Forelimb muscle (tissue), 1 donor: ENCODE measurements around the gene RPS6KB1. TPM values are rescaled to one million over a fixed set of nuclear protein-coding genes. Genes with fewer than 3 reads are reported as not detected.
"Not testable (repeated sequence)": the region's sequence is repeated elsewhere in the genome, so short reads cannot be mapped to it uniquely, and the experiment has no call there.

Experiments
- DNase-seq: peaks from one replicate; pipeline ENCODE4 v3.0.0-alpha.2; 2013; ENCODE audit warnings: low read depth
- polyA plus RNA-seq: library from polyadenylated mRNA; unstranded; fragments of 120-200 nt; gene quantifications from one replicate; pipeline ENCODE4 v1.2.1, GENCODE V29; 2013; ENCODE audit not compliant: insufficient read length

RPS6KB1 gene
- polyA plus RNA-seq, result 36.1 TPM

DNA sequence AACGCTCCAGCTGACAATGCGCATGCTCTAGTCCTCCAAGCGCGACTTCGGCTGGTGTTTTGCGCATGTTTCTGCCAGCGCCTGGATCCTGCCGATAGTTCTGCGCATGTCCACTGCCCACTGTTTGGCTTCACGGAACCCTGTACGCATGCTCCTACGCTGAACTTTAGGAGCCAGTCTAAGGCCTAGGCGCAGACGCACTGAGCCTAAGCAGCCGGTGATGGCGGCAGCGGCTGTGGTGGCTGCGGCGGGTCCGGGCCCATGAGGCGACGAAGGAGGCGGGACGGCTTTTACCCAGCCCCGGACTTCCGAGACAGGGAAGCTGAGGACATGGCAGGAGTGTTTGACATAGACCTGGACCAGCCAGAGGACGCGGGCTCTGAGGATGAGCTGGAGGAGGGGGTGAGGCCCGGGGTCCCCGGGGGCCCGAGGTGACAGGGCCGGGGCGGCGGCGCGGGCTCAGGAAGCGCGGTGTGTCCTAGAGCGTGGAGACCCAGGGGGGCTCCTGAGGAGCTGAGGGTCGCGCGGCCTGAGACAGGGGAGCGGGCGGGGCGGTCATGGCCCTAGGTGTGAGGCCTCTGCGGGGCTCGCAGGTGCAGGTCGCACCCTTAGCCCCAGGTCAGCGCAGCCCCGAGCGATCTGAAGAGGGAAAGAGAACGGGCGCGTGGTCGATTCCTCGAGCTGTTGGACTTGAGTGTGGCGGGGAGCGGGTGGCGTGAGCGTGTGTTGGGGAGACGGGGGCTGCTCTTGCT lies at the start of gene RPS6KB1, which contains the start of gene TUBD1:
TSS of gene RPS6KB1 (plus strand) at position 198 of the 752 bp plus-strand sequence. CDS start at position 262, 64 bp downstream.
TSS of gene TUBD1 (minus strand) at position 20 of the 752 bp plus-strand sequence. CDS start 1,941 bp downstream, outside the sequence.
- peak; percentile 100 for DNase-seq

DNA sequence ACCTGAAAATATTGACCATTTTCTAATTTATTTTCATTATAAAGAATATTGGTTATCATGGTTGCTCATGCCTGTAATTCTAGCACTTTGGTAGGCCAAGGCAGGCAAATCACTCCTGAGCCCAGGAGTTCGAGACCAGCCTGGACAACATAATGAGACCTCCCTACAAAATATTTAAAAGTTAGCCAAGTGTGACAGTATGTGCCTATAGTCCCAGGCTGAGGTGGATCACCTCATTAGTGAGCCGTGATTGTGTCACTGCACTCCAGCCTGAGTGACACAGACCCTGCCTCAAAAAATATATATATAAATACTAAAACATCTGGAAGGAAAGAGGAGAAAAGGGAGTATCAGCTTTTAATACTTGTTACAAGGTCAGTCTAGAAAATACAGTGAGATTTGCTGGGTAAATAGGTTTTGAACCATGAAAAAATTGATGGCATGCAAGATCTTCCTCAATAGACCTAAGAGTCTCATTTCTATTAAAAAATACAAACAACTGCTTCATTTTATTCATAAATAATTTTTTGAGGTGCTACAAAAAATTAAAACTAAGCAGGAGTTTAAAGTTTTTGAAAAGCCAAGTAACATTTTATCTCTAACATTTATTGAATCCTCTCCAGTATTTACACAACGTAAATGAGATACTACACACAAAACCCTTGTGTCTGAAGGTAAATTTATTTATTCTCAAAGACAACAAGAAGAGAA lies 47.9 kb upstream of the RPS6KB1 start:
- no peak for DNase-seq

DNA sequence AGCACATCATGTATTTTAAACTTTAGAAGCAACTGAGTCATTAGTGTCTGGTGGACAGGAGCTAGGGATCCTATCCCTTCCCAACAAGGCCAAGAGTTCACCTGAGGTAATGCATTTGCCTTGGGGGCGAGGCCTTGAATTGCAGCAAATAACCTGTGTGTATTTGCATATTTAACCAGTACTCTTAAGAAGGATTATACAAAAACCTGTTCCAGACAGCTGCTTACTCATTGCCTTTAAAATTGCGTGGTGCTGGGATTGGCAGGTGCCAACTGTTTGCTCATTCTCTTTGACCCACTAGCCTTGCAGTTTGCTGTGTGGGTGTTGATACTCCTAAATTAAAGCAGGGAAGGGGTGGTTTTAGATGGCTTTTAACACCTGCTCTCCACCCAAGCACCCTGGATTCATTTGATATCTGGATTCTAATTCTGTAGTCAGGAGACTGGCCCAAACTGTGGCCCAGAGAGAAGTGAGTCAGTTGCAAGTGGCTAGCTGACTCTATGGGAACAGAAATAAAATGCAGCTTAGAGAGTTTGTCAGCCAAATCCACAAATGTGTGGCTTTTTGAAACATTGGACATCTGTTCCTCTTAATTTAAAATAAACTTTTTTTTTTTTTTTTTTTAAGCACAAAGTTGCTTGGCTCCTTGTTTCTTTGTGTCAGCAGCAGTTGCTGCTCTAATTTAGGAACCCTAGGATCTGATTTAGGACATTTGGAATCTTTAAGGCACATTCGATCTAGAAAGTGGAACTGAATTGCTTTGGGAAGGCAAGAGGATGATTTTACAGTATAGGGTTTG lies 47.1 kb upstream of the RPS6KB1 start:
- DNase-seq, result no peak

DNA sequence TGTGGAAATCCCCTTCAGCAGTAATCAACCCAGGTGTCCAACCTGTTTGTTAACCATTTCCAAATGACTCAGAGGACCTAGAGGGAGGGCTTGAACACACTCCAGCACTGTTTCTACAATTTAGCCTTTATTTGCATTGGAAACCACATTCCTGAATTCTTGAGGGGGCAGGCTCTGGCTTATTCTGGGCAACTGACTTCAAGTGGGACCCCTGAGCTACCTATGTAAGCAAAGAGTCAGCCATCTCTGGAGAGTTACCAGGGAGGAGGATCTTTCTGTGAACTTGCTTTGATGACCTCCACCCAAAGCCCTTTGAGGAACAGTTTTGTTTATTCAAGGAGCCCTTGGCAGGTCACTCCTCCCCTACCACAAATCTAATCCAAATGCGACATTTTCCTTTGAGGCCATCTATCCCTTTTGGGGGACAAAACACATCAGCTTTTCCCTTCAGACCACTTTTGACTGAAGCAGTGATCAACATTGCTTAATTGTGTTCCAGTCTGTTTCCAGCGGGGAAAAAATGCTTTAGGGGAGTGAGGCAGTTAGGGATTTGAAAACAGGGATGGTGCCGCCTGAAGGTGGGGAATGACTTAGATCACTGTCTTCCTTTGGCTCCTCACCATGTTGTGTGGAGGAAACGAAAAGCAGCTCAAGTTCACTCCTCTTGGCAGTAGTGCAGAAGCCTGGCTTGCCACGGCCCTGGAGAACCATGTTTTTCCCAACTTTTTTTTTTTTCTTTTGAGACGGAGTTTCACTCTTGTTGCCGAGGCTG lies 46.3 kb upstream of the RPS6KB1 start:
- DNase-seq, result no peak

DNA sequence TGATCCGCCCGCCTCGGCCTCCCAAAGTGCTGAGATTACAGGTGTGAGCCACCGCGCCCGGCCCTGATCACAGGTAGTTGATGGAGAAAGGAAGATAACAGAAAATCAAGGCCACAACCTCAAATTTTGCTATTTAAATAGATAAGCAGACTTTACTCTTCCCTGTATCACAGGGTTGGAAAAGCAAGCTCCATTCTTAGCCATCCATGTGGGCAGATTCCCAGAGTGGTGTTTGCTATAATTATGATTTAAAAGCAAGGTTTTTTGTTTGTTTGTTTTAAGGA lies 44.6 kb upstream of the RPS6KB1 start:
- DNase-seq, result no peak

DNA sequence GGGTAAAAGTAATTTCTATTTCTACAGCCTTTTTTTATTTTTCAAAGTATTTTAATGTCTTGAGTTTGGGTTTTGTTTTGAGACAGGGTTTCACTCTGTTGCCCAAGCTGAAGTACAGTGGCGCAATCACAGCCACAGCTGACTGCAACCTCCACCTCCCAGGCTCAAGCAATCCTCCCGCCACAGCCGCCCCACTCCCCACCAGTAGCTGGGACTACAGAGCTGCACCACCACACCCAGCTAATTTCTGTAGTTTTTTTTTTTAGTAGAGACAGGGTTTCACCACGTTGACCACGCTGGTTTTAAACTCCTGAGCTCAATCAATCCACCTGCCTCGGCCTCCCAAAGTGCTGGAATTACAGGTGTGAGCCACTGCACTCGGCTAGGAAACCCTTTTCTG lies 44.1 kb upstream of the RPS6KB1 start:
- no peak for DNase-seq

DNA sequence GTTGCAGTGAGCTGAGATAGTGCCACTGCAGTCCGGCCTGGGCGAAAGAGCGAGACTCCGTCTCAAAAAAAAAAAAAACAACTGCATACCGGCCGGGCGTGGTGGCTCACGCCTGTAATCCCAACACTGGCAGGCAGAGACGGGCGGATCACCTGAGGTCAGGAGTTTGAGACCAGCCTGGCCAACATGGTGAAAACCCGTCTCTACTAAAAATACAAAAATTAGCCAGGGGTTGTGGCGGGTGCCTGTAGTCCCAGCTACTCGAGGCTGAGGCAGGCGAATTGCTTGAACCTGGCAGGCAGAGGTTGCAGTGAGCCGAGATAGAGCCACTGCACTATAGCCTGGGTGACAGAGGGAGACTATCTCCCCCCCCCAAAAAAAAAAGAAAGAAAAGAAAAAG lies 42.6 kb upstream of the RPS6KB1 start:
- DNase-seq, result not testable (repeated sequence)

DNA sequence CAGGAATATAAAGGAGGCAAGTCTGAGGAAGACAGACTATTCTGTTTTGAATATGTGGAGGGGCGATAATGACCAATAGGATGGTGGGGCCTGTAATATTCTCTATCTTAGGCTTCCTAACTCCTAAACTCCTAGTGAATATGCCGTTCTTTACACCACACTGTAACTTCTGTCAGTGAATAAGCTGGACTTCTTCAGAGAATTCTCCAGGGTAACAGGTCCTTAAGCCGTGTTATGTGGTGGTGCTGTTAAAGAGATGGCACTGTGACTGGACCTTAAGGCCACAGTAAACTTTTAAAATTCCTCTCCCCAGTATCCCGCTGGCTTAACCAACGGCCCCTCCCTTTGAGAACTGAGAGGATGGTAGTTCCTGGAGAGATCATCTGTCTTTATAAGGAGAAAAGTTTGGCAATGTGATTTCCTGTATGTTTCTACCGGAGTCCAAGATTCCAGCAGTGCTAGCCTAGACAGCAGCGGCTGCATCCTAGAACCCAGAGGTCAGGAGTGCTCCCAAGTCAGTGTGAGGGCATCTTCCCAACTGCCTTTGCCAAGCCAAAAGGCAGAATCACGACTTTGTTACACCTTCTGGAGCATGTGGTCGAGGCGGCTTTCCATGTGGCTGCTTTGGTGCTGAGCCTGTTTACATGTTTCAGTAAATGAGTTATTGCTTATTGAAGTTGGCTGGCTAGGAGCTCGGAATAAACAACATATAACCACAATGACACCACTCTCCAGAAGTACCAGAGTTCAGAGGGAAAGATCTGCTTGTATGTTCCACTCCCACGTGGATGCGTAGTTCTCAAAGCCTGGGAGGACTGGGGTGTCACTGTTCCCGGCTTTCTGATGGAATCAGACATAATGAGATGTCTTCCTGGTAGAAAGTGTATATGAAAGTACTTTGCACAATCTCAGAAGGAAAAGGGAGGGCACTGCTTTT lies 41.2 kb upstream of the RPS6KB1 start:
- DNase-seq, result no peak

DNA sequence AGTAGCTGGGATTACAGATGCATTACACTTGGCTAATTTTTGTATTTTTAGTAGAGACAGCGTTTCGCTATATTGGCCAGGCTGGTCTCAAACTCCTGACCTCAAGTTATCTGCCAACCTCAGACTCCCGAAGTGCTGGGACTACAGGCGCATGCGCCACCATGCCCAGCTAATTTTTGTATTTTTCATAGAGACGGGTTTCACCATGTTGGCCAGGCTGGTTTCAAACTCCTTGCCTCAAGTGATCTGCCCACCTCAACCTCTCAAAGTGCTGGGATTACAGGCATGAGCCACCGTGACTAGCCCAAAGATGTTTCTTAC lies 40.1 kb upstream of the RPS6KB1 start:
- not testable (repeated sequence) for DNase-seq

DNA sequence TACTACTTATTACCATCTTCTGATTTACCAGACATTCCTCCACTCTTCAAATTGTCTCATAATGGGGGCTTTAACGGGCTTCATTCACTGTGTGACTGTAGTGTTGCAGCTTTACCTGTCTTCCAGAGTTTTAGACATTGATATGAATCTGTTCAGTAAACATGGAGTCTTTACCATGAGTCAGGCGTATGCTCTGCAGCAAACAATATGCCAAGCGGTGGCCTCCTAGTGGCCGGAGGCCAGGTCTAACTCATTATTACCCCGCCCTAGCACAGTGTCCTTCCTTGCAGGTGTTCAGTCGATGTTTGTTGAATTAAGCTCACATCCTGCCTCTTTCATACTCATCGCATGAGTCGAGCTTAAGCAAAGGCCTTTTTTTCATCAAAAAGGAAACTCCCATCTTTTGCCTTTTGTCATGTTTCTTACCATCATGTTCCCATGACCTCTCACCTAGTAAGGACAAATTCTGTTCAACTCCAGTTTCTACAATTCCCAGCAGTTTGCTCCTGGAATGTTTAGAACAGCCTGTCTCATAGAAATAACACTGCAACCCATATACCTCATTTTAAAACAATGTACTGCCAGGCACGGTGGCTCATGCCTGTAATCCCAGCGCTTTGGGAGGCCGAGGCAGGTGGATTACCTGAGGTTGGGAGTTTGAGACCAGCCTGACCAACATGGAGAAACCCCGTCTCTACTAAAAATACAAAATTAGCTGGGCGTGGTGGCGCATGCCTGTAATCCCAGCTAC lies 39.6 kb upstream of the RPS6KB1 start:
- DNase-seq, result no peak

DNA sequence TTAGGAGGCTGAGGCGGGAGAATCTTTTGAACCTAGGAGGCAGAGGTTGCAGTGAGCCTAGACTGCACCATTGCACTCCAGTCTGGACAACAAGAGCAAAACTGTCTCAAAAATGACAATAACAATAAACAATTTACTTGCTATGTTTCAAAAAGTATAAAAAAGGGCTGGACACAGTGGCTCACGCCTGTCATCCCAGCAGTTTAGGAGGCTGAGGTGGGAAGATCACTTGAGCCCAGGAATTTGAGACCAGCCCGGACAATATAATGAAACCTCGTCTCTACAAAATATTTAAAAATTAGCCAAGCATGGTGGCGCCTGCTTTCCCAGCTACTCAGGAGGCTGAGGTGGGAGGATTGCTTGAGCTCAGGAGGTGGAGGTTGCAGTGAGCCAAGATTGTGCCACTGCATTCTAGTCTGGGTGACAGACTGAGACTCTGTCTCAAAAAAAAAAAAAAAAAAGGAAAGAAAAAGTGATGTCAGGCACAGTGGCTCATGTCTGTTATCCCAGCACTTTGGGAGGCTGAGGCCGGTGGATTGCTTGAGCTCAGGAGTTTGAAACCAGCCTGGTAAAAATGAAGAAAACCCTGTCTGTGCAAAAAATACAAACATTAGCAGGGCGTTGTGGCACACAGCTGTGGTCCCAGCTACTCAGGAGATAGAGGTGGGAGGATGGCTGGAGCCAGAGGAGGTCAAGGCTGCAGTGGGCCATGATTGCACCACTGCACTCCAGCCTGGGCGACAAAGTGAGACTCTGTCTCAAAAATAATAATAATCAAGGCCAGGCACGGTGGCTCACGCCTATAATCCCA lies 38.8 kb upstream of the RPS6KB1 start:
- DNase-seq, result not testable (repeated sequence)

DNA sequence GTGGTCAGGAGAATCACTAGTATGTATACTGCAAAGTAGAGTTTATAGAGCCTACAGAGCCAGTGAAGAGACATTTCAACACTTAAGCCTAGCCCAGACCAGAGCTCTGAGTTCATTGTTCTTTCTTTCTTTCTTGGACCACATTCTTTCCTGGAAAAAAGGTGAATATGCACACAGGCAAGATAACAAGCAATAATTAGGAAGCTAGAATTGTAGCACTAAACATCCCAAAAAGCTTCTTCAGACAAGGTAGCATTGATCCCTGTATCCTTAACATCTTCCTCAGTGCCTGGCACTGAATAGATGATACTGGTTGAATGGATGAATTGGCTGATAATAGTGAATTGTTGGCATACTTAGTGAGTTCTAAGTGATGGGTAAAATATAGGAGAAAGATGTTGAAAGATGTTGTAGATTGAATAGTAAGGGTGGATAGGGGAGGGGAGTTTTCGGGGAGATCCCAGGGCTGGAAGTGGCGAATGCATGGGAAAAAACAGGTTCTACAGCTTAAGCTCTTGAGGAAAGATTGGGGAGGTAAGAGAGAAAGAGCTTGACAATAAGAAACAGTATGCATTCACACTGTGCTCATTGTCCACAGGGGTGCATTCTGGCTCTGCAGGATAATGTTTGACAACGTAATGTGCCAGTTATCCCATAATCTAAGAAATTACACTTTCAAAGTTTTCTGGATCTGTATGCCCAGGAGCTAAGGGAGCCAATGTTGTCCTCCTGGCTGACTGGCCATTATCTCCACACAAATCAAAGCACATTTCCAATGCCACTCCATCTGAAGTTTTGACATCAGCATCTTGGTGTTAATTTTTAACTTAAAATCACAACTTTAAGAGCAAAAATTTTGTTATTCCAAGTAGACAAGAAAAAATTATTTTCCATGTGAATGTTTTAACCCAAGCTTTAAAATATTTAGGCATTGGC lies 35.8 kb upstream of the RPS6KB1 start:
- DNase-seq, result no peak

DNA sequence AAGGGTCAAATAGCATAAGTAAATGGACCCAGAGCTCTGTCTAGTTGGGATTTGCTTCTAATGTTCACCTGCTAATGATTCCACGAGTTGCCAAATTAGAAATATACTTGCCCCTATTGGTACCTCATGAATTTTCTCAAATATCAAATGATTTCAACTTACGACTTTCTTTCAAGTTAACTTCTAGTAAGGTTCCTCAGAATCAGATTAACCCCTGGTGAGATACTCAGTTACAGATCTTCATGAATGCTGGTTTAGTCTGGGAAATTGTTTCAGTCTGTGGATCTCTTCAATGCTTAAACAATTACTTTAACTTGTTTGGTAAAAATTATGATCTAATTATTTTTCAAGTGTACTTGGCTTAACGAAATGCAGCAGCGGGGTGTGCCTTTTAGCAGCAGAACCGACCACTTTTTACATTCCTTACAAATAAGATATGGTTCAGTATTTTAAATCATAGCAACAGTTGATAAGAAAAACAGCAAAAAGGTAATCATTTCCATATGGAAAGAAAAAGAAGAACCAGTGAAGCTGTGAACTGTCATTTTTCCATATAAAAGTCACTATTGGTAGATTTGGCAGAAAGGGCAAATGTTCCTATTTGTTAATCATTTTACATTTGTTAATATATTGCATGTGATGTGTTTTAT lies 34.6 kb upstream of the RPS6KB1 start:
- no peak for DNase-seq

DNA sequence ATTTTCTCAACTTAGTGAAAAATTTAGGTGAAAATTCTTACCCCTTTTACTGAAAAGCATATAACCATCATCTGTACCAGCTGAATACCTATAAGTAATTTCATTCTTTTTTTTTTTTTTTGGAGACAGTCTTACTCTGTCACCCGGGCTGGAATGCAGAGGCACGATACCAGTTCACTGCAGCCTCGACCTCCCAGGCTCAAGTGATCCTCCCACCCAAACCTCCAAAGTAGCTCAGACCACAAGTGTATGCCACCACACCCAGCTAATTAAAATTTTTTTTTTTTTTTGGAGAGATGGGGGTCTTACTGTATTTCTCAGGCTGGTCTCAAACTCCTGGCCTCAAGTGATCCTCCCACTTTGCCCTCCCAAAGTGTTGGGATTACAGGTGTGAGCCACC lies 34.0 kb upstream of the RPS6KB1 start:
- no peak for DNase-seq

DNA sequence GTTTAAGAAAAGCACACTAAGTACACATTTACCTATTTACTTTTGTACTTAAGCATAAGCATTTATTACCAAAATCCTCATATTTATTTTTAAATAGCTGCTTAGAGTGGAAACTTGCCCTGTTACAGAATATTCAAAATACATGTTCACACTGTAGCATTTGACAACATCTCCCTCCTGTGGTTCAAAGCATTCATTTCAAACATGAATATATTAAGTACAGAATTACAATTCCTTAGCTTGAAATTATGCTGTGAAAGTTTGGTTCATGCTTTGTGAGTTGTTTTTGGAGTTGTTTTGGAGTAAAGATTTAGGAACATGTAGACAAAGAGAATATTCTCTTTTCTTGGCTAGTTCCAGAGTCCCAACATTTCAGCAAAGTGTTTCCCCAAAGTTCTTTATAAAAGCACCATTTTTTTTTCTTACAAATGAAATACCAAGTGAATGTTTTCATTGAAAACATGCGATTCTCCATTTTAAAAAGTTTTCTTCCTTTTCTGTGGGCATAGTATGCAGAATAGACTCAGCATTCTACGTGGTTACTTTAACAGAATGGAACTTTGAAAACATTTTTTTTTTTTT lies 33.4 kb upstream of the RPS6KB1 start:
- DNase-seq, result no peak

DNA sequence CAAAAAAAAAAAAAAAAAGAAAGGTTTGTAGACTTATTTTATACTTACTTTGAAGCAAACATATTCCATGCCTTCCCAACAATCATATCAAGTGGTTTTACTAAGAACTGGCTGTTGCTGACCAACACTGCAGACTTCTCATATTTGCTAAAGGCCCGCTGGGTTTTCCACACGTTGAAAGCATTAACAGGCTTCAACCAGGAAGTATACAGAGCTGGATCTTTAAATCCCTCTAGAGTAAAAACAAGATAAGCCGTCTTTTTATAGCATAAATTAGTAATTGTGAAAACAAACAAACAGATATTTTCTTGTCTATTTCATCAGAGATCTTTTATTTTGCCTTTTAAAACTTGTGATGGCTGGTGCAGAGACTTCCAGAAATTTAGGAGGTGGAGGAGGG lies 29.3 kb upstream of the RPS6KB1 start:
- DNase-seq, result no peak

DNA sequence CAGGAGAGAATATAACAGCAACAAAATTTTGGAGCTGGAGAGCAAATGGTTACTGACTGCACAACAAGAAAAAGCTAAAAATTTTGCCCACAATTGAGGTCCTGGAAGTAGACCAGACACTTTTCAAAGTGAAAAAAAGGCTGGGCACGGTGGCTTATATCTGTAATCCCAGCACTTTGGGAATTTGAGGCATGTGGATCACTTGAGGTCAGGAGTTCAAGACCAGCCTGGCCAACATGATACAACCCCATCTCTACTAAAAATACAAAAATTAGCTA lies 23.0 kb upstream of the RPS6KB1 start:
- DNase-seq, result no peak
